OCI-LY1 (cell line): ENCODE measurements around the gene GPSM1.

ENCODE experiments used
- H2AFZ ChIP-seq: fragments of 200-600 bp; sonication (generic), shearing (Covaris generic); 2 replicates; pipeline ENCODE4 v1.6.0; 2014; ENCODE audit warnings: antibody characterized with exemption, mild to moderate bottlenecking, low read length
- H3F3A ChIP-seq: fragments of 200-600 bp; sonication (generic), shearing (Covaris generic); 2 replicates; pipeline ENCODE4 v1.6.0; 2014; ENCODE audit warnings: mild to moderate bottlenecking, antibody characterized with exemption, low read length, moderate library complexity; ENCODE audit not compliant: insufficient read depth
- H3K27ac ChIP-seq: fragments of 200-600 bp; sonication (generic); 2 replicates; pipeline ENCODE4 v1.5.1; 2014; ENCODE audit warnings: low read length, mixed run types, mild to moderate bottlenecking, low read depth; ENCODE audit not compliant: poor library complexity, severe bottlenecking
- H3K27me3 ChIP-seq: fragments of 200-600 bp; sonication (generic); 2 replicates; pipeline ENCODE4 v1.6.0; 2014; ENCODE audit warnings: antibody characterized with exemption, mild to moderate bottlenecking, low read length, moderate library complexity; ENCODE audit not compliant: insufficient read depth
- H3K36me3 ChIP-seq: fragments of 200-600 bp; sonication (generic); 2 replicates; pipeline ENCODE4 v1.6.1; 2014; ENCODE audit warnings: mild to moderate bottlenecking, antibody characterized with exemption, low read length, moderate library complexity, mixed read lengths; ENCODE audit not compliant: insufficient read depth
- H3K4me1 ChIP-seq: fragments of 200-600 bp; sonication (generic); 2 replicates; pipeline ENCODE4 v1.5.1; 2014; ENCODE audit warnings: mild to moderate bottlenecking, low read length, moderate library complexity; ENCODE audit not compliant: insufficient read depth, severe bottlenecking
- H3K4me2 ChIP-seq: fragments of 200-600 bp; sonication (generic), shearing (Covaris generic); 2 replicates; pipeline ENCODE4 v1.6.1; 2014; ENCODE audit warnings: low read length
- H3K4me3 ChIP-seq: fragments of 200-600 bp; sonication (generic); 2 replicates; pipeline ENCODE4 v1.5.1; 2014; ENCODE audit warnings: low read length, low read depth, mild to moderate bottlenecking, mixed read lengths; ENCODE audit not compliant: poor library complexity, severe bottlenecking
- H3K79me2 ChIP-seq: fragments of 200-600 bp; shearing (Covaris generic); 2 replicates; pipeline ENCODE4 v1.6.1; 2016; ENCODE audit warnings: mixed run types, low read length, mixed read lengths; ENCODE audit not compliant: insufficient read depth
- H3K9ac ChIP-seq: fragments of 200-600 bp; sonication (generic), shearing (Covaris generic); 2 replicates; pipeline ENCODE4 v1.6.1; 2014; ENCODE audit warnings: mild to moderate bottlenecking, low read length, mixed read lengths
- H3K9me2 ChIP-seq: fragments of 200-600 bp; sonication (generic), shearing (Covaris generic); 2 replicates; pipeline ENCODE4 v1.6.1; 2014; ENCODE audit warnings: low read depth, mild to moderate bottlenecking, low read length, mixed read lengths
- H3K9me3 ChIP-seq: fragments of 200-600 bp; shearing (Covaris generic); 2 replicates; pipeline ENCODE4 v1.6.1; 2014; ENCODE audit warnings: low read length, mixed read lengths
- H4K20me1 ChIP-seq: fragments of 200-600 bp; sonication (generic), shearing (Covaris generic); 2 replicates; pipeline ENCODE4 v1.6.0; 2016; ENCODE audit warnings: mild to moderate bottlenecking, low read length; ENCODE audit not compliant: insufficient read depth
- EZH2 ChIP-seq: fragments of 200-600 bp; sonication (generic), shearing (Covaris generic); IDR thresholded peaks from 2 replicates; pipeline ENCODE4 v1.8.0; 2017; ENCODE audit warnings: borderline replicate concordance, mixed run types, mild to moderate bottlenecking, antibody characterized with exemption, low read length, moderate library complexity, mixed read lengths
- TF ChIP-seq, protein P1 (sequence below): fragments of 200-600 bp; sonication (generic), shearing (Covaris generic); IDR thresholded peaks from 2 replicates; pipeline ENCODE4 v1.5.1; 2017; ENCODE audit warnings: mild to moderate bottlenecking, antibody characterized with exemption, low read length, moderate library complexity, mixed read lengths

GPSM1 gene

DNA sequence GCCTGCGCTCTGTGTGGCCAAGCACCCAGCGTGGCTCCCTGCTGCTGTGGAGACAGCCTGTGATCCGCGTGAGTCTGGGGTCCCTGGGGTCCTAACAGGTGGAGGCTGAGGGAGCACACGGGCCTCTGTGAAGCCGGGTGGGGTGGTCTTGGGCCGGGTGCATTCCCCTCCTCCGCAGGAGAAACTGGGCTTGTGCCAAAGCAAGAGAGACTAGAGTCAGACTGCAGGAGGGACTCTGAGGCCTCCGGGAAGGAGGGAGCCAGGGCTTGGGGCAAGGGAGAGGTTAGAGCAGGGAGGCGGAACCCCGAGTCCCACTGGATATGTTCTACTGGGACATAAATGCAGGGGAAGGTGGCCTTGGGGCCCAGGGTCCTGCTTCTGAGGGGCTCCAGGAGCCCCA lies 25.7 kb downstream of the GPSM1 start:
- Histone ChIP-seq H3K9me2 (no peaks in the 10 kb centered on the region), H3K4me3 (no peak overlapping the region), H3K9ac (no peak overlapping the region), H3K27ac (no peak overlapping the region), H2AFZ (no peak overlapping the region), H3K27me3 (peaks cover 19% of the 10 kb centered on the region; the same call in 1 of the 2 replicates), H3K9me3 (no peaks in the 10 kb centered on the region), H3K4me1 (no peaks in the 10 kb centered on the region), H4K20me1 (no peaks in the 10 kb centered on the region), H3F3A (no peaks in the 10 kb centered on the region), H3K4me2 (no peak overlapping the region), H3K36me3 (no peaks in the 10 kb centered on the region), H3K79me2 (no peaks in the 10 kb centered on the region)
- no peak for TF ChIP-seq EZH2
- TF ChIP-seq, protein P1, sequence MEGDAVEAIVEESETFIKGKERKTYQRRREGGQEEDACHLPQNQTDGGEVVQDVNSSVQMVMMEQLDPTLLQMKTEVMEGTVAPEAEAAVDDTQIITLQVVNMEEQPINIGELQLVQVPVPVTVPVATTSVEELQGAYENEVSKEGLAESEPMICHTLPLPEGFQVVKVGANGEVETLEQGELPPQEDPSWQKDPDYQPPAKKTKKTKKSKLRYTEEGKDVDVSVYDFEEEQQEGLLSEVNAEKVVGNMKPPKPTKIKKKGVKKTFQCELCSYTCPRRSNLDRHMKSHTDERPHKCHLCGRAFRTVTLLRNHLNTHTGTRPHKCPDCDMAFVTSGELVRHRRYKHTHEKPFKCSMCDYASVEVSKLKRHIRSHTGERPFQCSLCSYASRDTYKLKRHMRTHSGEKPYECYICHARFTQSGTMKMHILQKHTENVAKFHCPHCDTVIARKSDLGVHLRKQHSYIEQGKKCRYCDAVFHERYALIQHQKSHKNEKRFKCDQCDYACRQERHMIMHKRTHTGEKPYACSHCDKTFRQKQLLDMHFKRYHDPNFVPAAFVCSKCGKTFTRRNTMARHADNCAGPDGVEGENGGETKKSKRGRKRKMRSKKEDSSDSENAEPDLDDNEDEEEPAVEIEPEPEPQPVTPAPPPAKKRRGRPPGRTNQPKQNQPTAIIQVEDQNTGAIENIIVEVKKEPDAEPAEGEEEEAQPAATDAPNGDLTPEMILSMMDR: no peak

DNA sequence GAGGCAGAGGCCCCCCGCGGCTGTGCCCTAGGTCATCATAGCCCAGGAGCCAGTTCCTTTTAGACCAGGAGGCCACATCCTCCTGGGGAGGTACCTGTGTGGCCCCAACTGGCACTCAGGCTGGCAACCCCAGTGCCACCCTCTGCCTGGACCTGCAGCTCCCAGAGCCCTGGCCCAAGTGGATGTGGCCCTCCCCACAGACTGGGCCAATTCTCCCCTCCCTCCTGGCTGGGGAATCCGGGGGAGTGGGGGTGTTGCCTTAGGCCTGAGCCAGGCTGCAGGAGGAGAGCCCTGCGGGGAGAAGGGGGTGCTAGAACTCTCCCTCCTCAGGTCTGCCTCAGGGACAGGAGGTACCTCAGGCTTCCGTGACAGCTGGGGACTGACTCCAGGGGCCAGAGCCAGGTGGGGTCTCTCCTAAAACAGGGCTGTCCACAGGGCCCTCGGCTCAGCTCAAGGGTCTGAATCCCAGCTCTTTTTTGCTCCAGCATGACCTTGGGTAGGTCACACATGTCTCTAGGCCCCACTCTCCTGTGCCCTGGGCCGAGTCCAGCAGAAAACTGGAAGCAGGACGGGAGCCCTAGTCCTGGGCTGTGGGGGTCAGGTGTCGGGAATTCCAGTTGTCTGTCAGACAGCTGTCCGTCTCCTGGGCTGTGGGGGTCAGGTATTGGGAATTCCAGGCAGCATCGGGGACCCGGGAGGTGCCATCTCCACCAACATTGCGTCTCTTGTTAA lies 26.6 kb downstream of the GPSM1 start:
- no peak overlapping the region for H3K4me3 ChIP-seq
- H4K20me1 ChIP-seq: no peaks in the 10 kb centered on the region
- H3F3A ChIP-seq: no peaks in the 10 kb centered on the region
- H3K9ac ChIP-seq: no peak overlapping the region
- TF ChIP-seq EZH2: no peak
- TF ChIP-seq, protein P1: no peak
- H2AFZ ChIP-seq: no peak overlapping the region
- no peaks in the 10 kb centered on the region for H3K79me2 ChIP-seq
- no peaks in the 10 kb centered on the region for H3K4me1 ChIP-seq
- H3K36me3 ChIP-seq: no peaks in the 10 kb centered on the region
- no peak overlapping the region for H3K4me2 ChIP-seq
- no peaks in the 10 kb centered on the region for H3K9me2 ChIP-seq
- H3K27ac ChIP-seq: no peak overlapping the region
- H3K27me3 ChIP-seq: peaks cover 19% of the 10 kb centered on the region; the same call in 1 of the 2 replicates
- H3K9me3 ChIP-seq: no peaks in the 10 kb centered on the region

DNA sequence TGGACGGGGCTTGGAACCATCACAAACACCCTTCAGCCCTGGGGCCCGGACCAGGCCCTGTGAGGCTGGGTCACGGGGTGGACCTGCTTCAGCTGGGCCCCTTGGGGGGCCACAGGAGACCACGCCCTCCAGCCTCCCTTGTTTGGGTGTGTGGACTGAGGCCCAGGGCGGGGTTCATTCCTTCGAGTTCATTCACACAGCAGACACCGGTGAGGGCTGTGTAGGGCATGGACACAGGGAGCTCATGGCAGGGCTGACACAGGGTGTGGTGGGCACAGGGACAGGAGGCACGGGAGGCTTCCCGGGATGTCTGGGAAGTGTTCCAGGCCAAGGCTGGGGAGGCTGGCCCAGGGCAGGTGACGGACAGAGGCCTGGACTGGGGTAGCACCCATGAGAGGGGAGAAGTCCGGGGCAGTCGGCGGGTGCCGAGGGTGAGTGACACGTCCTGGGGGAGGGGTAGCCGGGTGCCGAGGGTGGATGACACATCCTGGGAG lies 27.3 kb downstream of the GPSM1 start:
- no peak overlapping the region for H2AFZ ChIP-seq
- H3K4me2 ChIP-seq: no peak overlapping the region
- H3K27me3 ChIP-seq: peaks cover 17% of the 10 kb centered on the region; the same call in 1 of the 2 replicates
- H3K4me3 ChIP-seq: no peak overlapping the region
- TF ChIP-seq, protein P1: no peak
- TF ChIP-seq EZH2: no peak
- H3F3A ChIP-seq: no peaks in the 10 kb centered on the region
- H4K20me1 ChIP-seq: no peaks in the 10 kb centered on the region
- H3K79me2 ChIP-seq: no peaks in the 10 kb centered on the region
- no peaks in the 10 kb centered on the region for H3K36me3 ChIP-seq
- no peaks in the 10 kb centered on the region for H3K4me1 ChIP-seq
- no peak overlapping the region for H3K9ac ChIP-seq
- H3K27ac ChIP-seq: no peak overlapping the region
- no peaks in the 10 kb centered on the region for H3K9me3 ChIP-seq
- H3K9me2 ChIP-seq: no peaks in the 10 kb centered on the region
